AG04449 (cell line): ENCODE measurements around the gene LEF1.

Source experiments
- CTCF ChIA-PET: fragments of 350-600 bp; formaldehyde crosslinking; extraction: SDS; loops from one replicate; lab custom pipeline; 2021; ENCODE audit warnings: antibody characterized with exemption; lab: Yijun Ruan, JAX
- POLR2A ChIA-PET: fragments of 400-600, 350-600 bp; formaldehyde crosslinking; extraction: SDS; loops from one replicate; lab custom pipeline; 2020; ENCODE audit warnings: antibody characterized with exemption, inconsistent platforms; lab: Yijun Ruan, JAX
- DNase-seq: peaks from one replicate; pipeline ENCODE4 v3.0.0-alpha.2; 2010; ENCODE audit warnings: low read depth, low spot score
- H3K4me3 ChIP-seq: 2 replicates; pipeline ENCODE4 v1.5.1; 2011; ENCODE audit warnings: low read depth, mild to moderate bottlenecking, control low read depth, low read length
- TF ChIP-seq, protein P1 (sequence below): IDR thresholded peaks from one replicate; pipeline ENCODE4 v1.5.1; 2011; ENCODE audit warnings: mild to moderate bottlenecking, moderate library complexity, low read length, control low read depth, inconsistent platforms; ENCODE audit not compliant: insufficient read depth; ENCODE audit errors: missing control alignments

The LEF1 gene

GRCh38 chr4:108209489-108209888, 40.8 kb upstream of the LEF1 start:
- ChIA-PET CTCF (no interaction called here), POLR2A (no interaction called here)
- DNase-seq: no peak
- TF ChIP-seq, protein P1, sequence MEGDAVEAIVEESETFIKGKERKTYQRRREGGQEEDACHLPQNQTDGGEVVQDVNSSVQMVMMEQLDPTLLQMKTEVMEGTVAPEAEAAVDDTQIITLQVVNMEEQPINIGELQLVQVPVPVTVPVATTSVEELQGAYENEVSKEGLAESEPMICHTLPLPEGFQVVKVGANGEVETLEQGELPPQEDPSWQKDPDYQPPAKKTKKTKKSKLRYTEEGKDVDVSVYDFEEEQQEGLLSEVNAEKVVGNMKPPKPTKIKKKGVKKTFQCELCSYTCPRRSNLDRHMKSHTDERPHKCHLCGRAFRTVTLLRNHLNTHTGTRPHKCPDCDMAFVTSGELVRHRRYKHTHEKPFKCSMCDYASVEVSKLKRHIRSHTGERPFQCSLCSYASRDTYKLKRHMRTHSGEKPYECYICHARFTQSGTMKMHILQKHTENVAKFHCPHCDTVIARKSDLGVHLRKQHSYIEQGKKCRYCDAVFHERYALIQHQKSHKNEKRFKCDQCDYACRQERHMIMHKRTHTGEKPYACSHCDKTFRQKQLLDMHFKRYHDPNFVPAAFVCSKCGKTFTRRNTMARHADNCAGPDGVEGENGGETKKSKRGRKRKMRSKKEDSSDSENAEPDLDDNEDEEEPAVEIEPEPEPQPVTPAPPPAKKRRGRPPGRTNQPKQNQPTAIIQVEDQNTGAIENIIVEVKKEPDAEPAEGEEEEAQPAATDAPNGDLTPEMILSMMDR: no peak
- no peak overlapping the region for H3K4me3 ChIP-seq

DNA sequence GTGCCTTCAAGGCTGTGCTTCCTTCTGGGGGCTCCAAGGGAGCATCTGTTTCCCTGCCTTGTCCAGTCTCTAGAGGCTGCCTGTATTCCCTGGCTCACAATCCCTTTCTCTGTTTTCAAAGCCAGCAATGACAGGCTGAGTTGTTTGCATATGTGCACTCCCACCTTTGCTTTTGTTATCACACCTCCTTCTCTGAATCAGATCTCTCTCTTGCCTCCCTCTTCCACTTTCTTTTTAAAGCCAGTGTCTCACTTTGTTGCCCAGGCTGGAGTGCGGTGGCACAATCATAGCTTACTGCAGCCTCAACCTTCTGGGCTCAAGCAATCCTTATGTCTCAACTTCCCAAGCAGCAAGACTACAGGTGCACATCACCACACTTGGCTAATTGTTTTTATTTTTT, 37.1 kb upstream of the LEF1 start:
- DNase-seq: no peak
- H3K4me3 ChIP-seq: no peak overlapping the region
- TF ChIP-seq, protein P1: no peak
- POLR2A ChIA-PET: no interaction called here
- CTCF ChIA-PET: interaction anchor here (0.6 kb wide), 1 partner anchor 367 kb away, joined by 3 read pairs; no protein-coding TSS in a partner anchor

GRCh38 chr4:108204518-108204917, 35.8 kb upstream of the LEF1 start:
- no peak for DNase-seq
- H3K4me3 ChIP-seq: no peak overlapping the region
- CTCF ChIA-PET: no interaction called here
- POLR2A ChIA-PET: no interaction called here
- TF ChIP-seq, protein P1: no peak

- CTCF ChIA-PET: no interaction called here
- no peak overlapping the region for H3K4me3 ChIP-seq
- no peak for DNase-seq
- POLR2A ChIA-PET: no interaction called here
- TF ChIP-seq, protein P1: no peak
Measured at GRCh38 chr4:108203377-108203776, 34.6 kb upstream of the LEF1 start.

- TF ChIP-seq, protein P1: no peak
- ChIA-PET POLR2A (no interaction called here), CTCF (no interaction called here)
- no peak for DNase-seq
- no peak overlapping the region for H3K4me3 ChIP-seq
Measured at GRCh38 chr4:108201774-108202173, 33.0 kb upstream of the LEF1 start.

DNA sequence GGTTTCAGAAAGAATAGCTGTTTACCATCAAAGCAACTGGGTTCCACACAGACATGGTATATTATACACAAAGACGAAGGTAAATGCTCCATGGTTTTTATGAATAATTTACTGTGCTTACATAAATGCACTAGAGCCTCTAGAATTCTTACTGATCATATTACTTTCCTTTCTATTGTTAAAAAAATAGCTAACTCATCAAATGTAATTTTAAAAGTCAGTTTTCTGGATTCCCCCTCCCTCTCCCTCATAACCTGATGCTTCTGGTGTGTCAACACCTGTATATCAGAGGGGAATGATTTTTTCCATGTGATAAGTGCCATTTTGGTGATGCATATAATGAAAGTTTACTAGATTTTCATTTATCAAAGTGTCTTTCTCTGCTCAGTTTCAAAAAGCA, 31.1 kb upstream of the LEF1 start:
- ChIA-PET POLR2A (no interaction called here), CTCF (interaction anchor here (1.5 kb wide), 1 partner anchor 37 kb away, joined by 4 read pairs; no protein-coding TSS in a partner anchor)
- DNase-seq: no peak
- no peak overlapping the region for H3K4me3 ChIP-seq
- TF ChIP-seq, protein P1: no peak
